Forelimb muscle (tissue), 1 donor: ENCODE data around the gene TUT7. TPM values are rescaled to one million over a fixed set of nuclear protein-coding genes. Genes with fewer than 3 reads are reported as not detected.
"Not testable (repeated sequence)": the region's sequence is repeated elsewhere in the genome, so short reads cannot be mapped to it uniquely, and the experiment has no call there.

Source experiments
- DNase-seq: peaks from one replicate; pipeline ENCODE4 v3.0.0-alpha.2; 2013; ENCODE audit warnings: low read depth
- polyA plus RNA-seq: library from polyadenylated mRNA; unstranded; fragments of 120-200 nt; gene quantifications from one replicate; pipeline ENCODE4 v1.2.1, GENCODE V29; 2013; ENCODE audit not compliant: insufficient read length

TUT7 gene
- polyA plus RNA-seq, 1 donor = 14.5 TPM

DNA sequence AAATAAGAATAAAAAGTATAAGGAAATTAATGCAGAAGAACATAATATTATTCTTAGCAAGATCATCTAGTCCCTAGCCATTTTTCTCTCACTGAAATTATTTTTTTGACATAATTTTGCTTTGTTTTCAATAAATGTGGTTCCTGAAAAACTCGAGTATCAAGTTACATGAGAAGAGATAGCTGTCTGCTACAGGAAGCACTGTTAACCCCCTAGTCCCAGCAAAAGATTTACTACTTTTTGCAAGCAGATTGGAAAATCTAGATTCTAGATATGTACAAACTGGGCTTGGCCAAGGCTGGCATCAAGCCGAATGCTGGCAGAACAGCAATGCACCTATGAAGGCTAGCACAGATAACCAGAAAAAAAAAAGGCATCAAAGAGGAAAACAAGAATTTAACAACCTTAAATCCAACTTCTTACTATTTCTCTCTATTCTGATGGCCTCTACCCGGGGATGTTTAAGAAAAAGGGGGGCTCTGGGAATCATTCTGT lies 49.9 kb downstream of the TUT7 start:
- no peak for DNase-seq

DNA sequence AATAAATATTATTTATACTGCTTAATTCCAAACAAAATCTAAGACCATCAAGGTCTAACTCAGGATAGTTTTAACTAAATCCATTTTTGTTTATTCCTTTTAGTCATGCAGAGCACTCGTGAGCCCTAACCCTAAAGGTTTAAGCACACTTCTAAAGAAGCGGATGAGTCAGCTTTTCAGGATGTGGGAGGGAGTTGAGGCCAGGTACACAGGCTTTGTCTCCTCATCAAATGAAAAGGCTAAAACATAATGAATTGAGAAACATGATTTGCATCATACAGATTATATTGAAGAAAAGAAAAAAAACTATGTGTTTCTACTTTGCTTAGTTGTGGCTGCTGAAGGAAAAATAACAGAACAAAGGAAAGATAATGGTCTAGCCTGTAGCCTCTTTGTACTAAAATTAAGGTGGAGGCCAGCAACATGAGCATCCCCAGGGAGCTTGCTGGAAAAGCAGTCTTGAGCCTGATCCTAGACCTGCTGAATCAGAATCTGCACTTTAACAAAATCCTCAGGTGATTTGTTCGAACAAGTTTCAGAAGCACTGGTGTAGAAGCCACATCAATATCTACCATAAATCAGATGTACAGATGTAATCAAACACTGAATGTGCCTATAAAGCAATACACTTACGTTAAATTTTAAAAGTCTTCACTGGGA lies 50.8 kb downstream of the TUT7 start:
- no peak for DNase-seq

DNA sequence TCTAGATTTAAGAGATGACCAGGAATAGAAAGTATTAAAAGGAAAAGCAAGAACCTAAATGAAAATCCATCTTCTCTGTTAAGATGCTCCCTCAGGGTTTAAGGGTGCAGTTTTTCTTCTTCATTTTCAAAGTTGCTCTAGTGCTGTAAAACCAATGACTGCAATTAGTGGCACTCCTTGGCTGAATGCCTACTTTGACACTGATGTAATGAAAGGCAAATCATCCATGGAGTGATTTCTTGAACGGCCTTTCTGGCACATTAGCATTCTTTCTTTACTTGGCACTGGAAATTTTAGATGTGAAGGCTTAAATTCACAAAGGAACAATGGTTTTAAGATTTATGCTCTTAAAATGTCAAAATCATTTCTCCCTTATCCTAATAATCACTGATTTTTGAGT lies 52.5 kb downstream of the TUT7 start:
- DNase-seq = no peak

DNA sequence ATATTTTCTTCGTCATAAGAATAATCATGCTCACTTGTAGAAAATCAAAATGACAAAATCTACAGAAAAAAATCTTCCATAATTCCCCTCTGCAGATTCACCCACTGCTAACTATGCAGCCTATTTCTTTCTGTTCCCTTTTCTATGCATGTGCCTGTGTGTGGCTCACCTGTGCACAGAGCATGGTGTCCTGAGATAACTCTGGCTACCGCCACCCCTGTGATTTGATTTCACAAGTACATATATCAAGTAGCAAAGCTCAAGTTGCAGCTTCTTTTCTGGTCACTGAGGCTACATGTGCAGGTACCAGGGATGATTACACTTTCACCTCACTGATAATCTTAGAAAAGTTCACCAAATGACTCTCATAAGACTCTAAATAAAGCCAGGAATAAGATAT lies 53.5 kb downstream of the TUT7 start:
- DNase-seq = no peak

DNA sequence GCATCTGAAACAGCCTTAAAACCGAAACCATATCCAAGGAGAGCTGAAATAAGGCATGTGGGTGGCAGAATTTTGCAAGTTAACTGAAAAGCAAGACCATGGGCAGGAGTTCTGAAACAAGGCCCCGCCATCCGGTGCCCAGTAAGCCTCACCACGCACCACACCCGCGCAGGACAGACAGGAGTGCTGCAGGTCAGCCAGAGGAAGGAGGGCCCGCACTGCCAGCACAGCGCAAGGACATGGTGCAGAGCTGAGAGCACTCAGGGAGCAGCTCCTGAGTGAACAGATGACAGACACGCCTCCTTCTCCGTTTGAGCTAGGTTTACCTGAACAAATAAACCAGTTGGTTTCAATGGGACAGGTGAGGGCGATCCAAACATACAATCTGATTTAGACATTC lies 55.3 kb downstream of the TUT7 start:
- no peak for DNase-seq

DNA sequence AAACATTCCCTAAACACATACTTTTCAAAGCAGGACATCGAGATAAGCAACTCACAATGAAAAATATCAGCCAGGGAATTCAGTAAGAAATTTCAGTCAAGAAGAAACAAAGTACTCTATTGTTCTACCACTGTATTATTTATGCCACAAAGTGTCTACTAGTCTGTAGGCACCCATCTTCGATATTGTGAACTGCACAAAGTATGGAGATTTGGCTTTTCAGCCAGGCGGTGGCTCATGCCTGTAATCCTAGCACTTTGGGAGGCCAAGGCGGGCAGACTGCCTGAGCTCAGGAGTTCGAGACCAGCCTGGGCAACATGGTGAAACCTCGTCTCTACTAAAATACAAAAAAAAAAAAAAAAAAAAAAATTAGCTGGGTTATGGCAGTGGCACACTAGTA lies 63.9 kb downstream of the TUT7 start:
- not testable (repeated sequence) for DNase-seq

DNA sequence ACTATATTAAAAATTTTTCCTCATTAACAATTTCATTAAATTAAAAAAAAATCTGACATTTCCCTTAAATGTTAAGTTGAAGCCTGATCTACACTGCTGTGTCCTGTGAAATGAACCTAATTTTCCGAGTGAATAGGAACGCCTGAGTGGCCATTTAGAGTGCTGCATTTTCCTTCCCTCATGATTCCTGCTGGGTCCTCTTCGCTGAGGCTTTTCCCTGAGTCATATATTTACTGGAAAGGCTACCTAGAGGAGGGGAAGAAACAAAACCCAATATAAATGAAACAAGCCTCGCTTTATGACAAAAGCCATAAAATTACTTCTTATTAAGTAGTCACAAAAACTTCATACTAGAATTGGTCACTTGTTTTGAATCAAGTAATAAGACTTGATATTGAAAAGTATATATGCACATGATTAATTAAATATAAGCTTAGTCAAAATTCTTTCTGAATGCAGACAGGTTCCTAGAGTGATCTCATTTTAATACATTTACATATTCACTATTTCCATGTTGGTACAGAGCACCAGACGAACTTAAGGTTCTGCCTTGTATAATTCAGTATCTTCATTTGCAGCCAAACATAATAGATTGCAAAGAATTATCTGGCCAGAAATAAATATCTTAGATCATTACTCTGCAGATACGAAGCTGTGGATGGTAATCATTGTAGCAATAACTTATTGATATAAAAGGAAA lies 65.6 kb downstream of the TUT7 start:
- no peak for DNase-seq

DNA sequence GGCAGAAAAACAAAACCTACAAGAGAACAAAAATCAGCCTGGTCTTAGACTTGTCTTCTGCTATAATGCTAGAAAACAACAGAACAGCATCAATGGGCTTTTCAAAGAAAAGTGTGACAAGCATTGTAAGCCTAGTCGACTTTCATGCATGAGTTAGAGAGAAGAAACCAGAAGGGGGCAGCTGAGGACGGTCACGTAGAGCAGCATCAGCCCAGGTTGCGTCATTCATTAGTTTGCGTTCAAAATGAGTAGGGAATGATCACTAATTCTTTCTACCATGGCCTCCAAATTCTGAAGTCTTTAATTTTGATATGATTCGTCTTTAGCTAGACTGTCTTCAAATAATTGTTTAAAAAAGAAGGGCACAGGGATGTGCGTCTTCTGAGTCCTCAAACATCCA lies 67.2 kb downstream of the TUT7 start:
- no peak for DNase-seq

DNA sequence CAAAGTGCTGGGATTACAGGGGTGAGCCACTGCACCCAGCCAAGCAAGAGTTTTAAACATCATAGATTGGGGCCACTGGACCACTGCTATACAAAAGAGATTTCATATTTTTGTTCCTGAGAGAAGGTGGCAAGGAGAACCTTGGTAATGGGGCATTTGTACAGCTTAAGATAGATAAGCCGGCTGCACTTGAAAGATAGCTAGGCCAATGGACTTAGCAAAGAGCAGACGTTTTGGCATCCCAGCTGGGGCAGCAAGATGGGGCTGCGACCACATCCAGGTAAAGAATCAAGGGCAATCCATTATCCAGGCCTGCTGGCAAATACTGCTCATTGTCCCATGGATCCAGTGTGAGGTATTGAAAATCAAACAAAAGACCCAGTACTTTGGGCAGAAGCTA lies 67.9 kb downstream of the TUT7 start:
- DNase-seq = no peak

DNA sequence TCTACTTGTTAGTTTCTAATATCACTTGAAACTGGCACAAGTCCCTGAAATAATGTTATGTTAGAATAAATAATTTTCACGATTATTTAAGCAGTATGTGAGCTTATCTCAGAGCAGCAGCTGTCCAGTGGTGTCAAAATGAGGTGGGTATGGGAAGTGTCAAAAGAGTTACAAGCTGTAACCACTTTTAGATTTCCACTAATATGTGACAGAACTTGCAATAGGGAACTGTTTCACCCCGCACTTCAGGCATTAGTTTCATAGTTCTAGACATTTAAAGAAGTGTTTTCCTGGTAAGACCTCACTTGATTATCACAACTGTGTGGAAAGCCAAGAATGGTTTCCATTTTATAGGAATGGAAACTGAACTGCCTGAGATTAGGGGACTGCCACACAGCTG lies 68.9 kb downstream of the TUT7 start:
- no peak for DNase-seq

DNA sequence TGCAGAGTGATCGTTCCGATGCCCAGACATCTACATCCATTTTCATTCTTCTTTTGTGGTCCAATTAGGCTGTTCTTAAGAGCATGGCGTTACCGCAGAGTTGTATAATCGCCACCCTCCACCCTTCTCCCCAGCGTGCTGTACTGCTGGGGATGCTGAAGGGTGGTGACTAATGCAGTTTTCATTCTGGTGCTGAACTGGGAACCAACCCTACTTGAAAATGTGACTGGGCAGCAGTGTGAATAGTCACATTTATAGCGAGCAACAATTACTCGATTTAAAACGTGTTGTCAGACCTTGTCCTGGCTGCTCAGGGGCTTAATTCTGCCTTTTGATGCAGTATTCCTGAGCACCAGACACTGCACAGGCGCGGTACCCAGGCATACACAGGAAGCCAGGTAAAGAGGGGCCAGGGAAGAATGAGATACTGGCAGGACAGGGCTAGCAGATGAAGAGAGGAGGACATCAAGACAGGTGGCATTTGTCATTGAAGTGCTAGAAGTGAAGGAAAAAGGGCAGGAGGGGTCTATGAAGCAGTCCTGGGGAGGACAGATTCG lies 71.2 kb downstream of the TUT7 start:
- no peak for DNase-seq

DNA sequence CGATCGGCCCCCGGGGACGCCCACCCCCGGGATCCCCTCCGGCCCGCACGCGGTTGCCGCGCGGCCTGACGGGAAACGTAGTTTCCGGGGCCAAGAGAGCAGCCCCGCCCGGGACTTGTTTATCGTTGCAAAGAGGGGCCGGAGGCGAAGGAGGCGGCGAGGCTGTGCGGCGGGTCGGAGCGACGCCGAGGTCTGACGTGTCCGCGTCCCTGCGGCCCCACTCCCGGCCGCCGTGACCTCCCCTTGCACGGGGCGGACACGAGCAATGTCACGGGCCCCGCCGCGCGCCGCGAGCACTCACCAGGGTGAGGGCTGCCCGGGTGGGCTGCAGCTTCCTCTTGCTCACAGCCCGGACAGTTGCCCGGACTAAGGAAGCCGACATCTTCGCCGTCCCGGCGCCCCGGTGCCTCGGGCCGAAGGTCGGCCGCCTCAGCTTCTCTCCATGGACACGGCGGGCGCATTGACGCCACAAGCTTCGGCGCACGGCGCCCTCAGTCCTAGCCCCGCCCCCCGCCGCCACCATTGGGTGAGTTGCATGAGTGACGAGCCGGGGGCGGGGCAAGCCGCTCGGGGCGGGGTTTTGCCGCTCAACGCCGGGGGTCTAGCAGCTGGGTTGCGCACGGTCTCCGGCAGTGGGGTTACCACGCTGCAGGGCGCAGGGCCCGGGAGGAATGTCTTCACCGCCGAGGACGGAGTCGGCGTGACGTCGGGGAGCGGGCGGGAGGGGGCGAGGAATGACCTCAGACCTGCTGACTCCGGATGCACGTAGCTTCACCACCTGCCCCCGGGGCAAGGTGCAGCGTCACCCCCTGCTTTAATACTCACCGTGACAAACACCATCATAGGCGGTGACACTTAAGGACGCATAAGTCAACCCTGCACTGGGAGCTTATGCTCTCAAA lies 71.9 kb downstream of the TUT7 start, which contains the start of gene ISCA1:
Gene ISCA1 (minus strand): TSS at position 462 of the 902 bp plus-strand sequence. CDS start 80 bp downstream, at position 382.
- peak; percentile 62 for DNase-seq

DNA sequence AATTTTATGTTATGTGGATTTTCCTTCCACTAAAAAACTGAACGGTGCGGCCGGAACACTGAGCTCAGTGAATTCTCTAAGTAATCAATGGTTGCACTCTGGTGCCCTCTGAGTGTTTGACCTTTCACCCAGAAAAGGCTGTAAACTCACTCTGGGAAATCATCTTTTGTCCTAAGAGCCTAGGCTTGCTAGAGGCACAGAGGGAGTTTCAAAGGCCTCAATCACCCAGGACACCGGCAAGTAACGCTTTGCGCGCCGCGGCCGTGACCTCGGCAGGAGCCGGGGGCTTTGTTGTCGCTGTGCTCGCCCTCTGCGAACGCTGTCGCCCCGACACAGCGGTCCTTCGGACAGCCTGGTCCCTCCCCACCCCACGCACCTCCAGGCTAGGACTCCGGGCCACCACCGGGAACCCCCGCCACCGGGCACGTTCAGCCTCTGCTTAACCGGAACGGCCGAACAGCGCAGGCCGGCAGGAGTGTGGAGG lies 72.6 kb downstream of the TUT7 start:
- no peak for DNase-seq

DNA sequence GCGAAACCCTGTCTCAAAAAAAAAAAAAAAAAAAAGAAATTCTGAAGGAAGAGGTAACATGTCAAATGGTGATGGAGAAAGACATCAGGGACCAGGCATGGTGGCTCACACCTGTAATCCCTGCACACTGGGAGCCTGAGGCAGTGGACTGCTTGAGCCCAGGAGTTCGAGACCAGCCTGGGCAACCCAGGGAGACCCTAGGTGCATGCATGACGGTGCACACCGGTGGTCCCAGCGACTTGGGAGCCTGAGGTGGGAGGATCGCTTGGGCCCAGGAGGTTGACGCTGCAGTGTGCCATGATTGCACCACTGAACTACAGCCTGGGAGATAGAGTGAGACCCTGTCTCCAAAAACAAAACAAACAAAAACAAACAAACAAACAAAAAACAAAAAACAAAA lies 73.6 kb downstream of the TUT7 start:
- DNase-seq = no peak

DNA sequence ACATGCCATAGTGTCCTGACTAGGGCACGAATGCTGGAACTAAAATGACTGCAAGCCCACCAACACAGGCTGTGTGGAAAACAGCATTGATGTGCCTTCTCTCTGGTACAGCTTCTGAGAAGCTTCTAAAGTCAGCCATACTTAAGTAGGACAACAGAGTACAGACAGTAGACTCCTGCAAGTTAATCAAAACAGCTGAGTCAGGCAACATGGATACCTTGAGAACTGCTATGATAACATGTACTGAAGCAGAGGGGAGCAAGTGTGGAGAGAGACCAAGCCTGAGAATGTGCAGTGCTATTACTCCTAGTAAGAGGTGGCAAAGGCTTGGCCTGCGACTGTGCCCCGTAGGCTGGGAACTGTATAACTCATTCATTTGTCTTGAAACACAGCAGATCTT lies 74.4 kb downstream of the TUT7 start:
- no peak for DNase-seq

DNA sequence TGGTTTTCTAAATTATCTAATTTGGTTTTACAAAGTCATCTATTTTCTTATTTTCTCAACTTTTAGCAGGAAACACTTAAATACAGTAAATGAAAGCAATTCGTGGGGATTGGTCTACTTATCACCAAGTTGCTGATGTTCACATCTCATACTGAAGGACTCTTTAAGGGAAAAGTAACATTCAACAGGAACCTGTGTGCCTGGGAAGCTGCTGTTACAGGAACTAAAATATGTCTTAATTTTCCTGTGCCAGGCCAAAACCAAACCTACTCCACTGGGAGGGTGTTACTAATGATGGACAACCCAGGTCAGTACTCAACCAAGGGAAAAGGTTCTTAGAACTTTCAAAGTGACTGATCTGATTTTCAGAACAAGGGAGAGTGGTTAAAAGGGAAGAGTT lies 77.1 kb downstream of the TUT7 start:
- no peak for DNase-seq

DNA sequence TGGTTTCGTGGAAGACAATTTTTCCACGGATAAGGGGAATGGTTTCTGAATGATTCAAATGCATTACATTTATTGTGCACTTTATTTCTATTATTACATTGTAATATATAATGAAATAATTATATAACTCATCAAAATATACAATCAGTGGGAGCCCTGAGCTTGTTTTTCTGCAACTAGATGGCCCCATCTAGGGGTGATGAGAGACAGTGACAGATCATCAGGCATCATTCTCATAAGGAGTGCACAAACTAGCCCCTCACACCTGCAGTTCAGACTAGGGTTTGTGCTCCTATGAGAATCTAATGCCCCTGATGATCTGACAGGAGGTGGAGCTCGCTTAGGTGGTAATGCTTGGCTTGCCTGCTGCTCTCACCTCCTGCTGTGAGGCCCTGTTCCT lies 78.2 kb downstream of the TUT7 start:
- no peak for DNase-seq

DNA sequence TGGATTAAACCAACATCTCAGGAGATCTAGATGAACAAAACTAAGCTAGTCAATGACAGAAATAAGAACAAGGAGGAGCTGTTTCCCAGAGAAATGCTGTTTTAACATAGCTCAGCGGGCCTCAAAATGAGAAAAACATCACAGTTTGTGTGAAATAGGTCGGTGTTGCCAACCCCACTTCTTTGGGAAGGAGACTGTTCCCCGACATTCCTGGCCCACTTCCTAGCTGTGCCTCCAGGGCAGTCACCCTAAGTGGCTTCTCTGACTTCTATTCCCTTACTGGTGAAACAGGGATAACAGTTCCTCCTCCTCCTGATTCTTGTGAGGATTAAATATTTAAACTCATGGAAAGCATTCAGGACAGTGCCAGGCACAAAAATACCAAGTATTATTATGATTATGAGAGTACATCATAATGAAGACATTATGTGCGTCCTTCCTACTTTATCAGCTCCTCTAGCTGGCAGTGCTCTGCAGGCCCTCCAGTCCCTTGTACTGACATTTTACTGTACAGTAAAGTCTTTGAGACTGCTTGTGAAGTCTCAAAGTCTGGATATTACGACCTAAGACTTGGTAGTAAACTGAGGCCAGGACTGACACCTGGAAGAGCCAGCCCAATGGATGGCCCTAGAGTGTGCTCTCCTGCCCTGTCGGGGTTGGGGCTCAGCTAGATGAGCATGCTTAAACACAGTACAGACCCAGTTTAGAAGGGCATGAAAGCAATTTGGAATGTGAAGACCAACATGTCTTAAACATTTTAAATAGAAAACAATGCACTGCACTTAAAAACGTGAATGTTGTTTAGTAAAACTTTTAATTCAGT lies 79.2 kb downstream of the TUT7 start:
- no peak for DNase-seq

DNA sequence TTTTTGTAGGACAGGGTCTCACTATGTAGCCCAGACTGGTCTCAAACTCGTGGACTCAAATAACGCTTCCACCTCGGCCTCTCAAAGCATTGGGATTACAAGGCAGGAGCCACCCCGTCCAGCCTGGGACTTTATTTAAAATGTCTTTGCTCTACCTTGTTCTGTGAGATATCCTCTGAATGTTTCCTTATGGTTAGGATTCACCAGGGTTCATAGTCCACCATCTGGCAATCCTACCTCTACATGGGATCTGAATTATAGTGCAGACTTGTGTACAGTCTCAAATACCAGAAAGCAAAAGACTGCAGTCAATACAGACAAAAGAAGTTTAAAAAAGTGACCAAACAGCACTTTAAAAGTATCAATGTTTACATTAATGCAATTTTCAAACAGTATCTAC lies 82.0 kb downstream of the TUT7 start:
- no peak for DNase-seq

DNA sequence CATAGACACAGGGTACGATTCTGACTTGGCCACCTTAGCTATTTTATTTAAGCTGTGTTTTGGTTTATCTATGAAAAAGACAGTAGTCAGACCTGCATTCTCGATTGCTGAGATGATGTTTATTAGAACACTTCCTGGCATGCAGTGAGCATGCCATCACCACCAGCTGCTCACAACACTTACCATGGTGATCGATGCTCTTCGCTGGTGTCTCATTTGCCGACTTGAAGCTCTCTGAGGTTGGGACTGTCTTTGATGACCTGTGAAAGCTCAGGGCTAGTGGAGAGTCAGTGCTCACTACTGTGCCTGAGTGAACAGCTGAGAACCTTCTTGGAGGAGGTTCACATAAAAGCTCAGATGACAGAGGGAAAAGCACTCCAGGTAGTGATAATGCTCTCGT lies 90.3 kb downstream of the TUT7 start:
- DNase-seq = no peak

DNA sequence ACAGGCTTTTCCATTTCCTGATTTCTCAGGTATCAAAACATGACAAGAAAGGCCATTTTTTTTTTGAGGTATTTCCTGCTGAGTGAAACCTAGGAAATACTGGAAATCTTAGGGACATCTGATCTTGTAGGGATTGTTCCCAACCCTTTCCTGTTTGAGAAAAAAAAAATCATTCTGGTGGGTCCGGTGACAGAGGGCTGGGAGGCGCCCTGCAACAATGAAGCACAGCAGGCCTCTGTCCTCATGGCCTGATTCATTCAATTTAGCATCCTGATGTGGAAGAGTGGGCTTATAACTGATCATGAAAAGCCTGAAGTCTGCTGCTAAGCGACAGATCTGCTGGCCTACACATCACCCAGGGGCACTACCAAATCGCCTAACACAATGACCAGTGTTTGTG lies 91.7 kb downstream of the TUT7 start:
- DNase-seq = no peak
